Measurements from ENCODE around the gene SLCO1B3. TPM values are rescaled to one million over a fixed set of nuclear protein-coding genes. Genes with fewer than 3 reads are reported as not detected.

Gene SLCO1B3
- total and polyA plus RNA-seq, 2 experiments from 2014 or later = 0.17 TPM; not detected in 1

- no peaks in the 10 kb centered on the region for H4K20me1 ChIP-seq (replicated peaks; ENCODE audit: insufficient read depth)
- H2AFZ ChIP-seq = no peak overlapping the region
- H3K36me3 ChIP-seq (ENCODE audit: insufficient read depth) = no peaks in the 10 kb centered on the region
- TF ChIP-seq ZNF462 (CRISPR knock-in tag; IDR thresholded peaks at IDR 0.05) = no peak
- H3K79me2 ChIP-seq (replicated peaks; ENCODE audit: insufficient read depth) = no peaks in the 10 kb centered on the region
- H3K9me2 ChIP-seq (ENCODE audit: insufficient read depth) = no peaks in the 10 kb centered on the region
- no peak for DNase-seq (ENCODE audit: low spot score)
- no peak overlapping the region for H3K4me3 ChIP-seq
- Mint-ChIP-seq H3K27ac (no peak overlapping the region), H3K4me1 (no peaks in the 10 kb centered on the region), H3K4me3 (no peak overlapping the region), H3K27me3 (ENCODE audit: insufficient read depth, low read depth, poor library complexity) (no peaks in the 10 kb centered on the region), H3K36me3 (ENCODE audit: low read depth) (no peaks in the 10 kb centered on the region), H3K9me3 (no peaks in the 10 kb centered on the region)
- no peak for ATAC-seq
- no peaks in the 10 kb centered on the region for H3F3A ChIP-seq (replicated peaks; ENCODE audit: low read depth)
- no peak overlapping the region for H3K27ac ChIP-seq (ENCODE audit: low read depth)
- H3K4me2 ChIP-seq = no peak overlapping the region
- no peaks in the 10 kb centered on the region for H3K27me3 ChIP-seq (ENCODE audit: insufficient read depth)
- no peaks in the 10 kb centered on the region for H3K4me1 ChIP-seq (ENCODE audit: insufficient read depth)
Measured at GRCh38 chr12:20865873-20866272, 55.4 kb downstream of the SLCO1B3 start.

DNA sequence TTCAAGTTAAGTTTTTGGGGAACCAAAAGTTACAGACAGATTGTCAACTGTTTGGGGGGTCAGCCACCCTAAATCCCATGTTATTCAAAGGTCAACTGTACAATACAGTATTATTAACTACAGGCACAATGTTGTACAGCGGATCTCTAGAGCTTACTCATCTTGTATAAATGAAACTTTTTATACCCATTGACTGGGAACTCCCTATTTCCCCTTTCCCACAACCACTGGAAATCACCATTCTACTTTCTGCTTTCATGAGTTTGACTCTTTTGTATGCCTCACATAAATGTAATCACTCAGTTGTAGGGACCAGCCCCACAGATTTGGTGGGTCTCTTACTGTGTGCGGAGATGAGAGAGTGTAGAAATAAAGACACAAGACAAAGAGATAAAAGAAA, 57.8 kb downstream of the SLCO1B3 start:
- no peaks in the 10 kb centered on the region for H3K4me1 Mint-ChIP-seq
- no peaks in the 10 kb centered on the region for H3K27me3 Mint-ChIP-seq (ENCODE audit: insufficient read depth, low read depth, poor library complexity)
- no peaks in the 10 kb centered on the region for H3K36me3 Mint-ChIP-seq (ENCODE audit: low read depth)
- H3K9me2 ChIP-seq (ENCODE audit: insufficient read depth) = no peaks in the 10 kb centered on the region
- H3K27me3 ChIP-seq (ENCODE audit: insufficient read depth) = no peaks in the 10 kb centered on the region
- no peak overlapping the region for H3K4me3 ChIP-seq
- H3K27ac ChIP-seq (ENCODE audit: low read depth) = no peak overlapping the region
- no peak for ATAC-seq
- H3K36me3 ChIP-seq (ENCODE audit: insufficient read depth) = no peaks in the 10 kb centered on the region
- no peak overlapping the region for H2AFZ ChIP-seq
- H3K4me3 Mint-ChIP-seq = no peak overlapping the region
- H3K27ac Mint-ChIP-seq = no peak overlapping the region
- H3K9me3 Mint-ChIP-seq = no peaks in the 10 kb centered on the region
- no peaks in the 10 kb centered on the region for H3K4me1 ChIP-seq (ENCODE audit: insufficient read depth)
- no peaks in the 10 kb centered on the region for H3K79me2 ChIP-seq (replicated peaks; ENCODE audit: insufficient read depth)
- H4K20me1 ChIP-seq (replicated peaks; ENCODE audit: insufficient read depth) = no peaks in the 10 kb centered on the region
- DNase-seq (ENCODE audit: low spot score) = no peak
- no peak overlapping the region for H3K4me2 ChIP-seq
- H3F3A ChIP-seq (replicated peaks; ENCODE audit: low read depth) = no peaks in the 10 kb centered on the region
- TF ChIP-seq EZH2 (IDR thresholded peaks at IDR 0.05; ENCODE audit: low read depth, unreplicated experiment) (no peak), ZNF331 (CRISPR knock-in tag; IDR thresholded peaks at IDR 0.05; ENCODE audit: low read depth) (no peak), EZH2phosphoT487 (IDR thresholded peaks at IDR 0.05; ENCODE audit: unreplicated experiment) (no peak), CTCF (conservative IDR thresholded peaks at IDR 0.05; ENCODE audit: low read depth in 2 of 2) (no peak)

Data from GM23338 (cell line).